Spleen (tissue), 11 donors: ENCODE results near the gene MNX1. TPM values are rescaled to one million over a fixed set of nuclear protein-coding genes. Genes with fewer than 3 reads are reported as not detected.

Experiments
- DNase-seq: peaks from one replicate; pipeline ENCODE4 v3.0.0-alpha.2; 2020
- H3K27ac ChIP-seq, 8 donors: fragments of 200-600 bp; sonication (generic) in 7 of 8; 1 replicate in 4 of 8; 2 replicates in 4 of 8; pipeline versions ENCODE4 v1.5.0 to v1.8.0; 2016 to 2021; ENCODE audit warnings: inconsistent platforms in 4 of 8, mild to moderate bottlenecking in 4 of 8, moderate library complexity in 1 of 8
- H3K27me3 ChIP-seq, 7 donors: fragments of 200-600 bp; sonication (generic) in 6 of 7; replicated peaks in 1 of 7; 1 replicate in 4 of 7; 2 replicates in 3 of 7; pipeline versions ENCODE4 v1.5.0 to v1.8.0; 2016 to 2021; ENCODE audit warnings: inconsistent platforms in 3 of 7, mild to moderate bottlenecking in 1 of 7
- H3K36me3 ChIP-seq, 6 donors: fragments of 200-600 bp; sonication (generic) in 5 of 6; 1 replicate in 4 of 6; 2 replicates in 2 of 6; pipeline versions ENCODE4 v1.5.0 to v1.8.0; 2016 to 2021; ENCODE audit warnings: inconsistent platforms in 2 of 6
- H3K4me1 ChIP-seq, 6 donors: fragments of 200-600 bp; sonication (generic) in 5 of 6; 1 replicate in 3 of 6; 2 replicates in 3 of 6; pipeline versions ENCODE4 v1.5.0 to v1.8.0; 2016 to 2021; ENCODE audit warnings: inconsistent platforms in 3 of 6
- H3K4me3 ChIP-seq, 8 donors: fragments of 200-600 bp; sonication (generic) in 7 of 8; 1 replicate in 4 of 8; 2 replicates in 4 of 8; pipeline versions ENCODE4 v1.5.0 to v1.8.0; 2016 to 2021; ENCODE audit warnings: inconsistent platforms in 4 of 8, mild to moderate bottlenecking in 4 of 8, moderate library complexity in 2 of 8
- H3K9me3 ChIP-seq, 8 donors: fragments of 200-600 bp; sonication (generic) in 7 of 8; 1 replicate in 4 of 8; 2 replicates in 4 of 8; pipeline versions ENCODE4 v1.5.0 to v1.8.0; 2016 to 2021; ENCODE audit warnings: inconsistent platforms in 4 of 8
- CTCF ChIP-seq, 11 experiments: fragments of 200-600 bp in 7 of 11; fragments of 450-650 bp in 4 of 11; sonication (generic) in 4 of 11; IDR thresholded peaks in 8 of 11; conservative IDR thresholded peaks in 3 of 11; 1 replicate in 7 of 11; 2 replicates in 4 of 11; pipeline versions ENCODE4 v1.4.0 to v1.8.0; 2016 to 2021; ENCODE audit warnings: antibody characterized with exemption in 11 of 11, inconsistent platforms in 4 of 11, mild to moderate bottlenecking in 1 of 11
- POLR2A ChIP-seq, 3 donors: fragments of 450-650 bp; IDR thresholded peaks; one replicate each; pipeline ENCODE4 v1.5.1; 2017; ENCODE audit warnings: antibody characterized with exemption in 3 of 3, mild to moderate bottlenecking in 1 of 3
- POLR2AphosphoS5 ChIP-seq, 3 donors: sonication (generic); formaldehyde crosslinking; IDR thresholded peaks; one replicate each; pipeline ENCODE4 v1.5.1; 2017; ENCODE audit warnings: antibody characterized with exemption in 3 of 3
- WGBS, 5 donors: extraction: QIAGEN DNeasy Blood & Tissue Kit in 3 of 5; methylation state at CpG; one replicate each; pipeline versions ENCODE4 v1.1.5 to v1.1.7; 2013 to 2018; 5-methylcytosine and 5-hydroxymethylcytosine counted together
- intact Hi-C: fragments of 100-400 bp; cut with DNase I; formaldehyde crosslinking; loops from one replicate; pipeline ENCODE4 v1.15.0; 2023; ENCODE audit warnings: low total_unique reads
- polyA plus RNA-seq, 3 donors: library from polyadenylated mRNA; stranded (reverse); fragments of 200-250 nt; gene quantifications; one replicate each; pipeline ENCODE4 v1.2.1, GENCODE V29; 2013
- total RNA-seq, 7 donors: library from RNA; depleted of rRNA in 3 of 7; stranded (reverse); fragments of >200 nt in 3 of 7; fragmentation: NEBNext Ultra II Directional in 4 of 7; extraction: Animal tissue kit (Norgen Biotek cat#: 25700) in 4 of 7; gene quantifications; one replicate each; pipeline versions ENCODE4 v1.1.0 to v1.2.1, GENCODE V29; 2016 to 2021
- donor health status: healthy with polysubstance abuse.
- donor health status: DM: no; HTN: no; CAD: no; lungs with moderate emphysema.
- donor health status: DM: no; HTN: no; CAD: no.
- donor health status: Bipolar disorder and iron deficiency.
- donor health status: healthy.
- donor health status: DM: no; HTN: no; CAD: no.
- donor health status: DM: yes; HTN: yes; CAD: no.

Gene MNX1
- total and polyA plus RNA-seq, 10 donors, result 0.85 TPM; not detected in 9

- no peak for TF ChIP-seq POLR2A (IDR thresholded peaks at IDR 0.05)
- Histone ChIP-seq H3K36me3 (no peaks in the 10 kb centered on the region), H3K27me3 (peaks cover 22 to 98% (median 97%) of the 10 kb centered on the region in 7 donors), H3K4me3 (no peak overlapping the region), H3K27ac (no peak overlapping the region), H3K4me1 (peaks cover 11 to 89% (median 68%) of the 10 kb centered on the region in 6 donors), H3K9me3 (no peaks in the 10 kb centered on the region)
- 10 to 19% (median 16%) methylated on average over 7 of the region's 7 CpGs for WGBS, 5 donors
- DNase-seq, result no peak
- intact Hi-C loops, result no loop called here
Measured at GRCh38 chr7:157006829-157007469, 3.5 kb downstream of the MNX1 start.

GRCh38 chr7:157006205-157006747 is 4.2 kb downstream of the MNX1 start:
- Histone ChIP-seq H3K36me3 (no peaks in the 10 kb centered on the region), H3K27me3 (peaks cover 22 to 98% (median 97%) of the 10 kb centered on the region in 7 donors), H3K4me1 (peaks cover 4 to 84% (median 64%) of the 10 kb centered on the region in 6 donors), H3K4me3 (no peak overlapping the region), H3K9me3 (no peaks in the 10 kb centered on the region), H3K27ac (no peak overlapping the region)
- WGBS, 5 donors, result 5 to 13% (median 7%) methylated on average over 24 to 39 of the region's 39 CpGs
- intact Hi-C loops, result no loop called here
- peak; percentile 76 for DNase-seq
- no peak for TF ChIP-seq CTCF (IDR thresholded peaks at IDR 0.05 in 8 of 11, conservative IDR thresholded peaks at IDR 0.05 in 3 of 11)
- no peak for TF ChIP-seq POLR2AphosphoS5 (IDR thresholded peaks at IDR 0.05)
- TF ChIP-seq POLR2A (IDR thresholded peaks at IDR 0.05), result no peak

GRCh38 chr7:157005456-157006204 is 4.8 kb downstream of the MNX1 start:
- peaks cover 8 to 84% (median 64%) of the 10 kb centered on the region in 6 donors for H3K4me1 ChIP-seq

More at GRCh38 chr7:157005456-157006204, 4.8 kb downstream of the MNX1 start:
- peak overlapping the region in 6 of 8 donors; percentile 8 to 54 (median 20) for H3K4me3 ChIP-seq
- intact Hi-C loops, result no loop called here
- TF ChIP-seq CTCF (IDR thresholded peaks at IDR 0.05 in 8 of 11, conservative IDR thresholded peaks at IDR 0.05 in 3 of 11), result no peak
- TF ChIP-seq POLR2AphosphoS5 (IDR thresholded peaks at IDR 0.05), result no peak
- TF ChIP-seq POLR2A (IDR thresholded peaks at IDR 0.05), result no peak
- H3K27ac ChIP-seq, result no peak overlapping the region
- H3K27me3 ChIP-seq, result peaks cover 21 to 98% (median 97%) of the 10 kb centered on the region in 7 donors
- DNase-seq, result peak; percentile 75
- WGBS, 5 donors, result 2 to 7% (median 3%) methylated on average over 38 to 77 of the region's 77 CpGs
- no peaks in the 10 kb centered on the region for H3K36me3 ChIP-seq
- H3K9me3 ChIP-seq, result no peaks in the 10 kb centered on the region
